ENCODE results near the gene SELENON.

Gene SELENON

GRCh38 chr1:25770541-25771220, 29.3 kb upstream of the SELENON start:
- DNase-seq, result no peak

- DNase-seq, result peak; percentile 60
Measured at GRCh38 chr1:25771221-25772114, 28.5 kb upstream of the SELENON start.

DNA sequence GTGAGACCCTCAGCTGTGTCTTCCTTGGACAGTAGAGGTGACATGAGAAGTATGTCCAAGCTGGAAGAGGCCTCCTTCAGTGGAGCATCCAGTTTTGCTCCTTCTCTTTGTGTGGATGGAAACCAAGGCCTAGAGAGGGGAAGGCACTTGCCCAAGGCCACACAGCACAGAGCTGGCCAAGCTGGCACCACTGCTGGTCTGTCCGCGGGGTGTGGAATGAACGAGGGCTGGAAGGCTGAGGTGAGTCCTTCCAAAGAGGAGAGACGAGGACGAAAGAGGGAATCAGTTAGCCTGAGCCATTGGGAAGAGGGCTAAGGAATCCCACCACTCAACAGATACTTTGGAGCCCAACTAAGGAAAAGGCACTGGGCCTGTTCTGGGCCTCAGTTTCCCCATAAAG, 27.8 kb upstream of the SELENON start:
- DNase-seq, result no peak

DNA sequence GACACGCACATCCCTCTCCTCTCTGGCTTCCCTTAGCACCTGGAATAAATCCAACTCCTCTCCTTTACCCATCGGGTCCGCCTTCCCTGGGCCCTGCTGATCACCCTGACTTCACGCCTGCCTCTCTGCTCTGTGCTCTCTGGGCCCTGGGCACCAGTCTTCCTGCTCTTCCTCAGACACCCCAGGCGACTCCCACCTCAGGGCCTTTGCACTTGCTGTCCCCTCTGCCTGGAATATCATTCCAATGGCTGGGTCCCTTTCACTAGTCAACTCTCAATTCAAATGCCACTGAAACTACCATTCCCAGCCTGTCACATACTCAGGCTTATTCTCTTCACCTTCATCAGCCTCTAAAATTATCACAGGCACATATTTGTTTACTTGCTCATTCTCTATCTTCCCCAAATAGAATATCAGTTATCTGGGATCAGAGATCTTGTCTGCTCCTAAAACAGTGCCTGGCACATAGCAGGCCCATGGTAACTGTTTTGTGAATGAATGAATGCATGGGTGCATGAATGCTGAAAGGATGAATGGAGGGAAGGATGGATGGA, 27.2 kb upstream of the SELENON start:
- no peak for DNase-seq

GRCh38 chr1:25773441-25774125, 26.4 kb upstream of the SELENON start:
- DNase-seq, result no peak

GRCh38 chr1:25774206-25774803, 25.7 kb upstream of the SELENON start:
- no peak for DNase-seq

- DNase-seq, result peak; percentile 83
Measured at GRCh38 chr1:25774921-25775771, 24.8 kb upstream of the SELENON start.

- DNase-seq, result no peak
Measured at GRCh38 chr1:25779388-25779787, 20.6 kb upstream of the SELENON start.

- DNase-seq, result no peak
Measured at GRCh38 chr1:25779894-25780293, 20.1 kb upstream of the SELENON start.

GRCh38 chr1:25780318-25781129, 19.5 kb upstream of the SELENON start:
- no peak for DNase-seq

- no peak for DNase-seq
Measured at GRCh38 chr1:25781130-25781433, 18.9 kb upstream of the SELENON start.

DNA sequence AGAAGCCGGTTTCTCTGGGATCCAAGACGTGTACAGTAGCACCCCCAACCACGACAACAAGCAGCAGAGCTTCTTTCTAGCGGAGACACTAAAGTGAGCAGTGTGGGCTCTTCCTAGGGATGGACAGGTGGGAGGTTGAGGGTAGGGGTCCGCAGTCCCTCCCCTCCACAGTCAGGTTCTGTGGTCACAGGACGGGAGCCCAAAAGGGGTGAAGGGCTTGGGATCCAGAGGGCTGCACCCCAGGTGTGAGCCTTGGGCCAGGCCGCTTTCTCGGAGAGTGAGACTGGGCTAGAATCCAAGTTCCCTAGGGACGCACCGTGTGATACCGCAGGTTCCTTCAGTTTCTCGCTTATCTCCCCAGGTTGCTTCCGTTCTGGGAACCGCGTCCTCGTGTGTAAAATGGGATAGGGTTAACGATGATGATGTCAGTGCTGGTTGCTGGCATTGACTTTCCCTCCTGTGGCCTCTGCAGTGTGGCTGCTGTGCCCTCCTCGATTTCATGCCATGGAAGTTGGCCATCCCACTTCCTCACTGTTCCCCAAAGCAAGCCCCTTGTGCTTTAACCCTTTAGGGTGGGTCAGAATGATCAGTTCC, 17.3 kb upstream of the SELENON start:
- DNase-seq, result no peak

DNA sequence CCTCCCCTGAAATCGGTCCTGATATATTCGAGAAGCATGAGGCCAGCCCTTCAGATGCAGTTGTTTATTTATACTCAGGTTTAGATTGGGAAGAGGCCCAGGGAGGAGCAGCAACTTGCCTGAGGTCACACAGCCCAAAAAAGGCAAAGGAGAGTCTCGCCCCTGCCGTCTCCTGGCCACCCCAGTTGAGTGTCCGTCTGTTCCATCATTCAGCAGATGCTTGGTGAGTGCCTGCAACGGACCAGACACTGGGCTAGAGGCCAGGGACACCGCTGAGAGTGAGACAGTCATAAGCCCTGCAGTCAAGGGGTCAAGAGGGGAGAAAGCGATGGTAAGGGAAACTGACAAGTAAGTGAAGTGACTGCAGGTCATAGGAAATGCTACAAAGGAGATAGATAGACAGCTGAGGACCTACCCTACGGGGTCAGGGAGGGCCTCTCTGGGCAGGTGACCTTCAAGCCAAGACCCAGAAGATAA, 15.4 kb upstream of the SELENON start:
- no peak for DNase-seq

GRCh38 chr1:25785333-25786067, 14.5 kb upstream of the SELENON start:
- DNase-seq, result no peak

- no peak for DNase-seq
Measured at GRCh38 chr1:25786887-25787759, 12.9 kb upstream of the SELENON start.

DNA sequence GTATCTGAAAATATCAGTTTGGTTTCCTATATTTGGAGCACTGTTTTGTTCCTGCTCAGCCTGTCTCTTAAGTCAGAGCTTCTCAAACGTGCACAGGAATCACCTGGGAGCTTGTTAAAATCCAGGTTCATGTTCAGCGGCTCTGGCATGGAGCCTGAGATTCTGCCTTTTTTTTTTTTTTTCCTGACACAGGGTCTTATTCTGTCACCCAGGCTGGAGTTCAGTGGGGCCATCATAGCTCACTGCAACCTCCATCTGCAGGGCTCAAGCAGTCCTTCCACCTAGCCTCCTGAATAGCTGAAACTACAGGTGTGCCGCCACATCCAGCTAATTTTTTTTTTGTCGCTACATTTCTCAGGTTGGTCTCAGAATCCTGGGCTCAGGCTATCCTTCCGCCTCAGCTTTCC, 12.2 kb upstream of the SELENON start:
- DNase-seq, result no peak

GRCh38 chr1:25790472-25790871, 9.5 kb upstream of the SELENON start:
- DNase-seq, result no peak

GRCh38 chr1:25792115-25792514, 7.9 kb upstream of the SELENON start:
- DNase-seq, result no peak
